Pulmonary artery endothelial cell (primary cell): ENCODE results near the gene LRRC70. TPM values are rescaled to one million over a fixed set of nuclear protein-coding genes. Genes with fewer than 3 reads are reported as not detected.
"Not testable (repeated sequence)": the region's sequence is repeated elsewhere in the genome, so short reads cannot be mapped to it uniquely, and the experiment has no call there.

Experiments
- DNase-seq: peaks from one replicate; pipeline ENCODE4 v3.0.0-alpha.2; 2011; ENCODE audit warnings: low read depth, low spot score
- total RNA-seq: library from RNA; depleted of rRNA; stranded (reverse); fragments of >200 nt; gene quantifications from 2 replicates; pipeline ENCODE4 v1.2.3, GENCODE V29; 2014

The LRRC70 gene
- total RNA-seq, 1 donor from 2014 or later: 37.8 TPM

GRCh38 chr5:62606878-62607277 is 28.3 kb downstream of the LRRC70 start:
- no peak for DNase-seq

DNA sequence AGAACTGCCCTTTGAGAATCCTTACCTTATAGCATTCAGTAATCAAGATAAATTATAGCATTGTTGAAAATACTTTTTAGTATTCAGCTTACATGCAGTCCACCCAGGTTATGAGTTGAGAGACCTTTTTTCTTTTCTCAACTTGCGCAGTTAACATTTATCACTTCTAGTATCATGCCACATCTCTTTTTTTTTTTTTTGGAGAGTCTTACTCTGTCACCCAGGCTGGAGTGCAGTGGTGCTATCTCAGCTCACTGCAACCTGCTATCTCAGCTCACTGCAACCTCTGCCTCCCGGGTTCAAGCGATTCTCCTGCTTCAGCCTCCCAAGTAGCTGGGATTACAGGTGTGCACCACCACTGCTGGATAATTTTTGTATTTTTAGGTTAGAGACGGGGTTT is 29.0 kb downstream of the LRRC70 start:
- DNase-seq: no peak

- DNase-seq: no peak
Observed at GRCh38 chr5:62608529-62609511, 30.2 kb downstream of the LRRC70 start.

- DNase-seq: no peak
Observed at GRCh38 chr5:62614355-62614754, 35.7 kb downstream of the LRRC70 start.

GRCh38 chr5:62616615-62617277 is 38.1 kb downstream of the LRRC70 start:
- no peak for DNase-seq

DNA sequence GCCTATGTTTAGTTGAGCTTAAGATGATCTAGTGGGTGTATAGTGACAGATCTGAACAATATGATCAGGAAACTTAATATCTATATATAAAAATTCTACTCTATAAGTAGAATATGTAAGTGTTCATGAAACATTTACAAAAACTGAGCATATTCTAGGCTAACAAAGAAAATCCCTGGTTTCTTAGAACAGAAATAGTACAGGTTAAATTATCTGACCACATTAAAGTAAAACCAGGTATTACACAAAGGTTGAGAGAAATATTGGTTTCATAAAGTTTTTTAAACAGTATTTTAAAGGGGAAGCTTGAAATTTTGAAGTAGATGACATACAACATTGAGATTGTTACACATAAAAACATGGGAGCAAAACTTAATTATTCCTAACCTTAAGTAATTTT is 39.3 kb downstream of the LRRC70 start:
- no peak for DNase-seq

DNA sequence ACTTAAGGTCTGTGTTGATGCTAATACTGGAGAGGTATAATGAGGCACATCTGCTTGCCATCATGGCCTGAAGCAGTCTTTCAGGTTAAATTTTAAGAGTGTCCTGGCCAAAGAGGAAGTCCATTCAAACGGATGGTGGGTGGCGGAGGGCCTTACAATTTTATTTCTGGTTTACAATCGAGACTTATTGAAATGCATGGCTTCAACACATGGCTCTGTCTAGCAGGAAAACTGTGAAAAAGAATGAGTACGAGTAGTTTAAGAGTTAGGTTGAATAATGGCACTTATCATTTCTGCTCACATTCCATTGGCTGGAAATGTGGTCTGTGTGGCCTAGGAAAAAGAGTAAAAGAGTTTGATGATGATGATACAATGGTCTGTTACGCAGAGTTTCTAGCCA is 42.1 kb downstream of the LRRC70 start:
- DNase-seq: no peak

DNA sequence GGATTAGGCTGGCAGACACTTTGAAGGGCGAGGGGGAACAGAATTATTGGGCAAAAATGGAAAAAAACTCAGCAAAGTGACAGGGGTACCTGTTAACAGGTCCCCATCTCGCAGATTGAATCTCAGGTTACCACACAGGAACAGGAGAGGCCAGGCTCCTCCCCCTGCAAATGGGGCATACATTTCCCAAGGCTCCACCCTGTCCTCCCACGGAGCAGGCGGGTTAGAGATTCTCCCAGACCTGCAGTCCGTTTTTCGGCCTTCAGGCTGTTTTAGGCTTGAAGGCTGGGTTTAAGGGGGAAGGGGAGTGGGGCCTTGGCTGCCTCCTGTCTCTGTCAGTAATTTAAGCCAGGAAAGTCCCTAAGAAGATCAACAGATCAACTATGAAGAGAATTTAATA is 42.7 kb downstream of the LRRC70 start:
- DNase-seq: no peak

GRCh38 chr5:62623271-62623670 is 44.7 kb downstream of the LRRC70 start:
- no peak for DNase-seq

DNA sequence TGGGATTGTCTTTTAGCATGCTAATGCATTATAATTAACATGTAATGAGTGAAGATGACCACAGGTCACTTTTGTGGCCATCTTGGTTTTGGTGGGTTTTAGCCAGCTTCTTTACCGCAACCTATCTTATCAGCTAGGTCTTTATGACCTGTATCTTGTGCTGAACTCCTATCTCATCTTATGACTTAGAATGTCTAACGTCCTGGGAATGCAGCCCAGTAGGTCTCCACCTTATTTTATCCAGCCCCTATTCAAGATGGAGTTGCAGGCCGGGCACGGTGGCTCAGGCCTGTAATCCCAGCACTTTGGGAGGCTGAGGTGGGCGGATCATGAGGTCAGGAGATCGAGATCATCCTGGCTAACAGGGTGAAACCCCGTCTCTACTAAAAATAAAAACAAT is 45.8 kb downstream of the LRRC70 start:
- not testable (repeated sequence) for DNase-seq

DNA sequence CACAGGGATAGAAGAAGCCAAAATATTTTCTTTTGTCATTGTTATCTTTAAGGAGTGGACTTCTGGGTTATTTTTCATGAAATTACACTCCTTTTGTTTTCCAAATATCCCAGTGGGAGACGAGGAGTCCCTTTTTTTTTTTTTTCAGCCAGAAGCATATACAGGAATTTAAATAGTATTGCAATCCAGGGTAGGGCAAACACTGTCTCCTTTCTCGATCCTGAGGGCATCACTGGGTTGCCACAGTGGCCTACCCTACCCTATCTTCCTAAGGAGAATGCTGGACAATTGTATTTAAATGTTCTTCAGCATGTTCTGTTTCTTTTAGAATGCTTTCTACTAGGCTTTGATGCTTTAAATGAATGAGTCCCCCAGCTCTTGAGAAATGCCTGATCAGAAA is 47.9 kb downstream of the LRRC70 start:
- no peak for DNase-seq

DNA sequence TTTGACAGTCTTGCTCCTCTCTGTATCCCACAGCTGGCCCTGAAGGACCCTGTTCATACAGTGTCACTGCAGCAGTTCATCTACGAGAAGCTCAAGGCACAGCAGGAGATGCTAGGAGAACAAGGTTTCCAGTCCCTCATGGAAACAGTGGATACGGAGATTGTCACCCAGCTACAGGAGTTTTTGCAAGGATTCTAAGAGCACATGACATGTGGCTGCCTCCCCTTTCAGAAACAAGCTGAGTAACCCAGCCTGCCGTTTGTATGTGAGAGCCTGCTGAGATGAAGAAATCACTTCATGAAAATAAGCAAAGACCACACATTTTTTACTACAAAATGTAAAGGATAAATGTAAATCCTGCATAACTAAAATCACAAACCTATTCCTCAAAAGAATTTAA is 48.5 kb downstream of the LRRC70 start:
- DNase-seq: no peak

DNA sequence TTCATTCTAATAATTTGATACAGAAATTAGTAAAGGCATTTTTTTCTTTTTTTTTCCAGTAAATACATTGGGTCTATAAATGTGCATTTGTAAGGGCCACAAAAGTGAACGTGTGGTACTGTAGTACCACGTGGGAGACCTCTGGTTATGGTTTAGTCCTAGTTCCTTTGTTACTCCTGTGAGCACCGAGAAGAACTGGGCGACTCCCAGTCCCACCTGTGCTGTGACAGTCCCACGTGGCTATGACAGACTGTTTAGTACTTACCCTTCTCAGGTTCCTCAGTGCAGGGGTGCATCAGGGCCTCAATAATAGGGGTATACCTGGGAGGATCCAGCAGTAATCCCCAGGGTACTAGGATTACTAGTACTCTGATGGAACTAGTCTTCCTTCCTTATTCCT is 49.3 kb downstream of the LRRC70 start:
- DNase-seq: no peak

Other genes starting within 250 kb of the LRRC70 start
- gene DIMT1, start 174.9 kb upstream of the LRRC70 start, total RNA-seq: 44.6 and 50.6 TPM in 2 replicates
- 79.0 and 121 TPM in 2 replicates for gene IPO11, start 166.1 kb upstream of the LRRC70 start, total RNA-seq